HepG2 (cell line): ENCODE results near the gene S100A13.

Experiments
- CTCF ChIP-seq: sonication (generic); formaldehyde crosslinking; IDR thresholded peaks from 2 replicates; pipeline ENCODE4 v1.5.0; 2020; ENCODE audit warnings: mild to moderate bottlenecking, missing genetic modification reagents, moderate library complexity
- ELF4 ChIP-seq: sonication (generic); formaldehyde crosslinking; IDR thresholded peaks from 2 replicates; pipeline ENCODE4 v1.5.0; 2020; ENCODE audit warnings: missing genetic modification reagents, mild to moderate bottlenecking, moderate library complexity, borderline replicate concordance
- EP300 ChIP-seq, 3 experiments: sonication (generic) in 1 of 3; formaldehyde crosslinking in 1 of 3; IDR thresholded peaks; 2 replicates each; pipeline versions ENCODE4 v1.5.1 to v1.6.1; 2011 to 2020; ENCODE audit warnings: low read depth in 2 of 3, low read length in 2 of 3, borderline replicate concordance in 1 of 3, improper control_type of control experiment in 1 of 3, mild to moderate bottlenecking in 1 of 3, missing genetic modification reagents in 1 of 3, moderate library complexity in 1 of 3
- KAT7 ChIP-seq: IDR thresholded peaks from 2 replicates; pipeline ENCODE4 v1.6.1; 2018; ENCODE audit warnings: borderline replicate concordance, missing compliant biosample characterization
- MAFK ChIP-seq, 2 experiments: IDR thresholded peaks in 1 of 2; conservative IDR thresholded peaks in 1 of 2; 2 replicates each; pipeline ENCODE4 v1.6.1; 2011; ENCODE audit warnings: improper control_type of control experiment in 2 of 2, low read length in 2 of 2
- MED1 ChIP-seq: sonication (generic); formaldehyde crosslinking; IDR thresholded peaks from 2 replicates; pipeline ENCODE4 v1.4.0; 2020; ENCODE audit warnings: missing genetic modification reagents
- MLLT10 ChIP-seq: sonication (generic); formaldehyde crosslinking; IDR thresholded peaks from 2 replicates; pipeline ENCODE4 v1.4.0; 2020; ENCODE audit warnings: missing genetic modification reagents
- NR2C2 ChIP-seq: sonication (generic); formaldehyde crosslinking; IDR thresholded peaks from 2 replicates; pipeline ENCODE4 v1.4.0; 2020; ENCODE audit warnings: missing genetic modification reagents, mild to moderate bottlenecking, moderate library complexity, borderline replicate concordance
- TFDP2 ChIP-seq: sonication (generic); formaldehyde crosslinking; IDR thresholded peaks from 2 replicates; pipeline ENCODE4 v1.4.0; 2020; ENCODE audit warnings: missing genetic modification reagents
- TGIF2 ChIP-seq: IDR thresholded peaks from 2 replicates; pipeline ENCODE4 v1.6.1; 2016; ENCODE audit warnings: control low read depth, missing compliant biosample characterization
- ZEB1 ChIP-seq: IDR thresholded peaks from 2 replicates; pipeline ENCODE4 v1.6.1; 2012; ENCODE audit warnings: mild to moderate bottlenecking, low read depth, inconsistent platforms; ENCODE audit not compliant: insufficient replicate concordance
- TF ChIP-seq, protein P1 (sequence below): IDR thresholded peaks from 2 replicates; pipeline ENCODE4 v1.6.1; 2016; ENCODE audit warnings: mild to moderate bottlenecking, missing biosample characterization, missing genetic modification reagents

DNA sequence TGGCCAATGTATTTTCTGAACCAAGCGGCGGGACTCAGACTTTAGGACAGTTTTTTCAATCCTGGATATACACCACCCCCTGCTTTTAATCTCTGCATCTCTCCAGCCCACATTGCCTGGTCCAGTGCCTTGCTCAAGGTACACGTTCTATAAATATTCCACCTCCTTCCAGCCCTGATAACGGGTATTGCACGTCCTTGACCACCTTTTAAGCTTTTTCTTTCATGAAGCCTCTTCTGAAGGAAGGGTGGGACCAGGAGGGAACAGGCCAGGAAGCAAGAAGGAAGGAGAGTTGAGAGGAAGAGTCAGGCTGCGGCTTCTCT, 17.8 kb downstream of the S100A13 start:
- TF ChIP-seq EP300 (IDR thresholded peaks at IDR 0.05; ENCODE audit: low read depth in 2 of 2, low read length in 2 of 2) (no peak), EP300 (CRISPR knock-in tag; IDR thresholded peaks at IDR 0.05; ENCODE audit: borderline replicate concordance) (no peak), NR2C2 (CRISPR knock-in tag) (no peak), MLLT10 (CRISPR knock-in tag) (no peak), ELF4 (CRISPR knock-in tag) (no peak), TFDP2 (CRISPR knock-in tag) (no peak), TGIF2 (CRISPR knock-in tag) (no peak), MED1 (no peak), CTCF (no peak), ZEB1 (no peak), MAFK (conservative IDR thresholded peaks at IDR 0.05 in 1 of 2, IDR thresholded peaks at IDR 0.05 in 1 of 2; ENCODE audit: low read length in 2 of 2) (no peak), KAT7 (CRISPR knock-in tag) (no peak)
- TF ChIP-seq, protein P1, sequence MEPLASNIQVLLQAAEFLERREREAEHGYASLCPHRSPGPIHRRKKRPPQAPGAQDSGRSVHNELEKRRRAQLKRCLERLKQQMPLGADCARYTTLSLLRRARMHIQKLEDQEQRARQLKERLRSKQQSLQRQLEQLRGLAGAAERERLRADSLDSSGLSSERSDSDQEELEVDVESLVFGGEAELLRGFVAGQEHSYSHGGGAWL (CRISPR knock-in tag) = no peak
